Esophagus squamous epithelium (tissue), 4 donors: Measurements from ENCODE around the gene ANTKMT.

Experiments used
- POLR2A ChIP-seq, 4 donors: fragments of 450-650 bp; IDR thresholded peaks; one replicate each; pipeline ENCODE4 v1.6.1; 2017; ENCODE audit warnings: antibody characterized with exemption in 4 of 4, mild to moderate bottlenecking in 4 of 4, moderate library complexity in 3 of 4
- TF ChIP-seq, protein P1 (sequence below), 6 experiments: fragments of 450-650 bp in 4 of 6; fragments of 200-600 bp in 2 of 6; sonication (generic) in 2 of 6; IDR thresholded peaks; one replicate each; pipeline ENCODE4 v1.5.1; 2016 to 2019; ENCODE audit warnings: antibody characterized with exemption in 6 of 6, mild to moderate bottlenecking in 4 of 6, moderate library complexity in 4 of 6

DNA sequence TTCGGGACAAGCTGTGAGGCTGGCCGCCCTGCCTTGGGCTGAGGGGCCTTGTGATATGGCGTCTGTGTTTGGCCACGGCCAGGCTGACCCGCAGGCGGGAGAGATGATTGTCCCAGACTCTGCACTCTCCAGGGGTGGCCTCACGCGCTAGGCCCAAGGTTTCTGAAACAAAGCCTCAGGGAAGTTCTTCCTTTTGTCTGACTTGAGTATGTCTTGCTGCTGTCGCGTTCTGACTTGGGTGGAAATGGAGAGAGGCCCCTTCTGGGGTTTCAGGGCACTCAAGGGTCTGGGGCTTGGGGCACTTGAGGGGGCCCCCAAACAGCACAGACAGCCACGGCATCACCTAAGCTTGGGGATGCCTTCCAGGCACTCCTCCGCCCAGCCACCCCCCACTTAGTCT, 9.9 kb upstream of the ANTKMT start:
- TF ChIP-seq, protein P1, sequence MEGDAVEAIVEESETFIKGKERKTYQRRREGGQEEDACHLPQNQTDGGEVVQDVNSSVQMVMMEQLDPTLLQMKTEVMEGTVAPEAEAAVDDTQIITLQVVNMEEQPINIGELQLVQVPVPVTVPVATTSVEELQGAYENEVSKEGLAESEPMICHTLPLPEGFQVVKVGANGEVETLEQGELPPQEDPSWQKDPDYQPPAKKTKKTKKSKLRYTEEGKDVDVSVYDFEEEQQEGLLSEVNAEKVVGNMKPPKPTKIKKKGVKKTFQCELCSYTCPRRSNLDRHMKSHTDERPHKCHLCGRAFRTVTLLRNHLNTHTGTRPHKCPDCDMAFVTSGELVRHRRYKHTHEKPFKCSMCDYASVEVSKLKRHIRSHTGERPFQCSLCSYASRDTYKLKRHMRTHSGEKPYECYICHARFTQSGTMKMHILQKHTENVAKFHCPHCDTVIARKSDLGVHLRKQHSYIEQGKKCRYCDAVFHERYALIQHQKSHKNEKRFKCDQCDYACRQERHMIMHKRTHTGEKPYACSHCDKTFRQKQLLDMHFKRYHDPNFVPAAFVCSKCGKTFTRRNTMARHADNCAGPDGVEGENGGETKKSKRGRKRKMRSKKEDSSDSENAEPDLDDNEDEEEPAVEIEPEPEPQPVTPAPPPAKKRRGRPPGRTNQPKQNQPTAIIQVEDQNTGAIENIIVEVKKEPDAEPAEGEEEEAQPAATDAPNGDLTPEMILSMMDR (IDR thresholded peaks at IDR 0.05) = no peak
- no peak for TF ChIP-seq POLR2A (IDR thresholded peaks at IDR 0.05)
